GM21737 (cell line): ENCODE data around the gene RIPOR3.
"Not testable (repeated sequence)": the region's sequence is repeated elsewhere in the genome, so short reads cannot be mapped to it uniquely, and the experiment has no call there.

Source experiments
- ATAC-seq: cut with Tn5 transposase; IDR thresholded peaks from one replicate; pipeline ENCODE4 v1.9.1; 2021; ENCODE audit warnings: mild to moderate bottlenecking, moderate library complexity; ENCODE audit not compliant: unreplicated experiment

The RIPOR3 gene

GRCh38 chr20:50682065-50682464, 9.3 kb downstream of the RIPOR3 start:
- ATAC-seq: no peak

GRCh38 chr20:50681359-50682064, 9.8 kb downstream of the RIPOR3 start:
- ATAC-seq: no peak

- ATAC-seq: no peak
Measured at GRCh38 chr20:50680105-50680960, 11.0 kb downstream of the RIPOR3 start.

- ATAC-seq: no peak
Measured at GRCh38 chr20:50679753-50680104, 11.6 kb downstream of the RIPOR3 start.

GRCh38 chr20:50678169-50678898, 13.0 kb downstream of the RIPOR3 start:
- ATAC-seq: no peak

- ATAC-seq: no peak
Measured at GRCh38 chr20:50676858-50677257, 14.5 kb downstream of the RIPOR3 start.

GRCh38 chr20:50676377-50676731, 15.0 kb downstream of the RIPOR3 start:
- not testable (repeated sequence) for ATAC-seq

GRCh38 chr20:50675671-50676376, 15.5 kb downstream of the RIPOR3 start:
- no peak for ATAC-seq

- ATAC-seq: no peak
Measured at GRCh38 chr20:50674138-50674825, 17.1 kb downstream of the RIPOR3 start.

GRCh38 chr20:50673466-50674137, 17.7 kb downstream of the RIPOR3 start:
- ATAC-seq: no peak

- no peak for ATAC-seq
Measured at GRCh38 chr20:50673146-50673465, 18.2 kb downstream of the RIPOR3 start.

GRCh38 chr20:50672400-50673145, 18.8 kb downstream of the RIPOR3 start:
- ATAC-seq: no peak

GRCh38 chr20:50671626-50672025, 19.7 kb downstream of the RIPOR3 start:
- ATAC-seq: no peak

GRCh38 chr20:50671010-50671409, 20.3 kb downstream of the RIPOR3 start:
- not testable (repeated sequence) for ATAC-seq

- no peak for ATAC-seq
Measured at GRCh38 chr20:50670126-50670862, 21.0 kb downstream of the RIPOR3 start.

- no peak for ATAC-seq
Measured at GRCh38 chr20:50668798-50669197, 22.5 kb downstream of the RIPOR3 start.

GRCh38 chr20:50668326-50668725, 23.0 kb downstream of the RIPOR3 start:
- no peak for ATAC-seq

GRCh38 chr20:50666709-50667298, 24.5 kb downstream of the RIPOR3 start:
- ATAC-seq: no peak
